Peyer's patch (tissue), 4 donors: Measurements from ENCODE around the gene OTUB1. TPM values are rescaled to one million over a fixed set of nuclear protein-coding genes. Genes with fewer than 3 reads are reported as not detected.

Source experiments
- DNase-seq, 3 donors: peaks; one replicate each; pipeline ENCODE4 v3.0.0-alpha.2; 2017 to 2019
- H3K27ac ChIP-seq, 4 donors: fragments of 200-600 bp; sonication (generic); one replicate each; pipeline ENCODE4 v1.5.1; 2016 to 2019
- H3K27me3 ChIP-seq, 2 donors: fragments of 200-600 bp; sonication (generic); one replicate each; pipeline ENCODE4 v1.5.1; 2019
- H3K36me3 ChIP-seq, 3 donors: fragments of 200-600 bp; sonication (generic); one replicate each; pipeline ENCODE4 v1.5.1; 2016 to 2019
- H3K4me1 ChIP-seq, 4 donors: fragments of 200-600 bp; sonication (generic); one replicate each; pipeline ENCODE4 v1.5.1; 2016 to 2019
- H3K4me3 ChIP-seq, 4 donors: fragments of 200-600 bp; sonication (generic); 1 replicate in 3 of 4; 2 replicates in 1 of 4; pipeline ENCODE4 v1.5.1; 2016 to 2019; ENCODE audit warnings: mild to moderate bottlenecking in 1 of 4
- H3K9me3 ChIP-seq, 4 donors: fragments of 200-600 bp; sonication (generic); one replicate each; pipeline ENCODE4 v1.5.1; 2016 to 2019; ENCODE audit warnings: mild to moderate bottlenecking in 1 of 4
- POLR2A ChIP-seq, 2 donors: fragments of 450-650 bp; IDR thresholded peaks; one replicate each; pipeline ENCODE4 v1.5.1; 2017; ENCODE audit warnings: antibody characterized with exemption in 2 of 2, mild to moderate bottlenecking in 2 of 2, moderate library complexity in 2 of 2
- total RNA-seq, 4 donors: library from RNA; depleted of rRNA; stranded (reverse); fragments of >200 nt; gene quantifications; one replicate each; pipeline ENCODE4 v1.1.0, GENCODE V29; 2016
- TF ChIP-seq, protein P1 (sequence below), 6 experiments: fragments of 450-650 bp in 4 of 6; fragments of 200-600 bp in 2 of 6; sonication (generic) in 1 of 6; IDR thresholded peaks; one replicate each; pipeline ENCODE4 v1.5.1; 2017 to 2019; ENCODE audit warnings: antibody characterized with exemption in 6 of 6, mild to moderate bottlenecking in 3 of 6, moderate library complexity in 1 of 6

Gene OTUB1
- total RNA-seq = 100 to 1,000 TPM in 1 of 4 donors, 10 to 100 TPM in 3; 79.2 to 110 (median 95.4) TPM

GRCh38 chr11:63986156-63986931 lies at the start of gene OTUB1:
Gene OTUB1 (plus strand): TSS chr11:63986438. CDS start chr11:63986457, 19 bp downstream.
- Histone ChIP-seq H3K27ac (peak within 1 kb of the TSS; percentile 85 to 91 (median 90)), H3K27me3 (no peaks in the 10 kb centered on the region), H3K4me1 (peaks cover 0 to 20% (median 10%) of the 10 kb centered on the region in 4 donors), H3K9me3 (no peaks in the 10 kb centered on the region), H3K36me3 (peaks cover 0 to 30% (median 0%) of the 10 kb centered on the region in 3 donors), H3K4me3 (peak within 1 kb of the TSS; percentile 94 to 98 (median 98))
- peak in 1 of 2 donors; percentile 63 for TF ChIP-seq POLR2A (IDR thresholded peaks at IDR 0.05)
- TF ChIP-seq, protein P1, sequence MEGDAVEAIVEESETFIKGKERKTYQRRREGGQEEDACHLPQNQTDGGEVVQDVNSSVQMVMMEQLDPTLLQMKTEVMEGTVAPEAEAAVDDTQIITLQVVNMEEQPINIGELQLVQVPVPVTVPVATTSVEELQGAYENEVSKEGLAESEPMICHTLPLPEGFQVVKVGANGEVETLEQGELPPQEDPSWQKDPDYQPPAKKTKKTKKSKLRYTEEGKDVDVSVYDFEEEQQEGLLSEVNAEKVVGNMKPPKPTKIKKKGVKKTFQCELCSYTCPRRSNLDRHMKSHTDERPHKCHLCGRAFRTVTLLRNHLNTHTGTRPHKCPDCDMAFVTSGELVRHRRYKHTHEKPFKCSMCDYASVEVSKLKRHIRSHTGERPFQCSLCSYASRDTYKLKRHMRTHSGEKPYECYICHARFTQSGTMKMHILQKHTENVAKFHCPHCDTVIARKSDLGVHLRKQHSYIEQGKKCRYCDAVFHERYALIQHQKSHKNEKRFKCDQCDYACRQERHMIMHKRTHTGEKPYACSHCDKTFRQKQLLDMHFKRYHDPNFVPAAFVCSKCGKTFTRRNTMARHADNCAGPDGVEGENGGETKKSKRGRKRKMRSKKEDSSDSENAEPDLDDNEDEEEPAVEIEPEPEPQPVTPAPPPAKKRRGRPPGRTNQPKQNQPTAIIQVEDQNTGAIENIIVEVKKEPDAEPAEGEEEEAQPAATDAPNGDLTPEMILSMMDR (IDR thresholded peaks at IDR 0.05) = peak in 1 of 6 experiments; percentile 9
- peak; percentile 88 to 95 (median 93) for DNase-seq

- H3K36me3 ChIP-seq = no peaks in the 10 kb centered on the region
- DNase-seq = peak in 1 of 3 donors; percentile 56
- H3K4me3 ChIP-seq = peak overlapping the region; percentile 56 to 87 (median 80)
- H3K27ac ChIP-seq = peak overlapping the region; percentile 69 to 79 (median 75)
- no peaks in the 10 kb centered on the region for H3K27me3 ChIP-seq
- H3K9me3 ChIP-seq = no peaks in the 10 kb centered on the region
- peaks cover 0 to 18% (median 2%) of the 10 kb centered on the region in 4 donors for H3K4me1 ChIP-seq
- no peak for TF ChIP-seq POLR2A (IDR thresholded peaks at IDR 0.05)
- TF ChIP-seq, protein P1 (IDR thresholded peaks at IDR 0.05) = no peak
Measured at GRCh38 chr11:63937713-63938478, 48.3 kb upstream of the OTUB1 start.

- peaks cover 0 to 25% (median 2%) of the 10 kb centered on the region in 4 donors for H3K4me1 ChIP-seq
- H3K9me3 ChIP-seq = no peaks in the 10 kb centered on the region
- peak within 1 kb of the TSS; percentile 56 to 87 (median 80) for H3K4me3 ChIP-seq
- H3K27ac ChIP-seq = peak within 1 kb of the TSS; percentile 69 to 79 (median 75)
- no peaks in the 10 kb centered on the region for H3K36me3 ChIP-seq
- DNase-seq = peak; percentile 94 to 97 (median 97)
- no peaks in the 10 kb centered on the region for H3K27me3 ChIP-seq
- TF ChIP-seq, protein P1 (IDR thresholded peaks at IDR 0.05) = peak in 2 of 6 experiments; percentile 29 to 30
- TF ChIP-seq POLR2A (IDR thresholded peaks at IDR 0.05) = peak in 1 of 2 donors; percentile 15
Measured at GRCh38 chr11:63938479-63939396, 47.5 kb upstream of the OTUB1 start, which contains the start of gene NAA40. Gene NAA40 (plus strand): TSS chr11:63939002. CDS start chr11:63939097, 95 bp downstream.

- no peaks in the 10 kb centered on the region for H3K27me3 ChIP-seq
- H3K36me3 ChIP-seq = no peaks in the 10 kb centered on the region
- no peaks in the 10 kb centered on the region for H3K9me3 ChIP-seq
- peak in 1 of 3 donors; percentile 20 for DNase-seq
- peak overlapping the region; percentile 56 to 87 (median 80) for H3K4me3 ChIP-seq
- TF ChIP-seq, protein P1 (IDR thresholded peaks at IDR 0.05) = no peak
- no peak for TF ChIP-seq POLR2A (IDR thresholded peaks at IDR 0.05)
- H3K27ac ChIP-seq = peak overlapping the region; percentile 69 to 79 (median 75)
- peaks cover 0 to 29% (median 2%) of the 10 kb centered on the region in 4 donors for H3K4me1 ChIP-seq
Measured at GRCh38 chr11:63939397-63939891, 46.8 kb upstream of the OTUB1 start.
